HL-60/S4 treated with phorbol 12-myristate 13-acetate at 8.2 ng/mL for 4 days and 3 days (cell line): ENCODE data around the gene CLCA4.

Source experiments
- in situ Hi-C: fragments of 300-500 bp; cut with MboI; formaldehyde crosslinking; loops from 2 replicates; pipeline ENCODE4 v1.15.0; 2022; ENCODE audit warnings: low sequenced_read_pairs

CLCA4 gene

DNA sequence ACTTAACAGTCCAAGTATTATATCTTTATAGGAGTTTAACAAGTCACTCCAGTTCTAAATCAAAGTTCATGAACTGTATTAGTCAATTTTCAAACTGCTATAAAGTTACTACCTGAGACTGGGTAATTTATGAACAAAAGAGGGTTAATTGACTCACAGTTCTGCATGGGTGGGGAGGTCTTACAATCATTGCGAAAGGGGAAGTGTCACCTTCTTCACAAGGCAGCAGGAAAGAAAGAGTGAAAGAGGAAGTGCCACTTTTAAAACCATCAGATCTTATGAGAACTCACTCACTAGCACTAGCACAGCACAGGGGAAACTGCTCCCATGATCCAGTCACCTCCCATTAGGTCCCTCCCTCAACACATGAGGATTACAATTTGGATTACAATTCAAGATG is 70.0 kb downstream of the CLCA4 start:
- in situ Hi-C loops, result no loop called here

DNA sequence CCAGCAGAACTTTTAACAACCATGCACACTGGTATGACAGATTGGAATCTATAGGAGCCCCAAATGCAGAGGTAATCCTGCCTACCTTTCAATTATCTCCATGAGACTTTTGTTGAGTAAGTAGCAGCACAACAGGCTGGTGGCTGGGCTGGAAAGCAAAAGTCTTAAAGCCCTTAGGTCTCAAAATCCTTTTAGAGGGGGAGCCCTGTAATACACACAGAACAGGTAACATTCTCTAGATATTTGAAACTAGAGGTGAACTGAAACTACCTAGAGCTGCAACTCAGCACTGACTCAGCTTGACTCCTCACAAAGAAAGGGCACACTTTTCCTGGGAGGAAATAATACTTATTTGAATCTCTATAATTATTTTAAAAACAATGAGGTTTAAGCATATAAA is 71.5 kb downstream of the CLCA4 start:
- in situ Hi-C loops, result no loop called here

DNA sequence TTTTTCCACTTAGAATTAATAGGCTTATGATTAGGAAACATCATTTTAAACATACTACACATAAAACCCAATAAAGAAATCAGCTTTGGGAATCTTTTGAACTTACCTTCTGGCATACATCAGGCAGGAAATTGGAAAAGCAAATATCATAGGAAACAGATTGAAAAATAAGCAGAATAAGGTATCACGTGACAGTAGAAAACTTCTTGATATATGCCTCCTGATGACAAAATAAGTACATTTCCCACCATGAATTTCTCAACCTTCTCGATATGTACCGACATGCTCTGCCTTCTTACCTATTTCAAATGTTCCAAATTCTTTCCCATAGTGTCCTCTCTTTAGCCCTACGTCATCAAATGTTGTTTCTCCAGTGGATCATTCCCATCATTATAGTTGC is 72.4 kb downstream of the CLCA4 start:
- in situ Hi-C loops, result no loop called here

DNA sequence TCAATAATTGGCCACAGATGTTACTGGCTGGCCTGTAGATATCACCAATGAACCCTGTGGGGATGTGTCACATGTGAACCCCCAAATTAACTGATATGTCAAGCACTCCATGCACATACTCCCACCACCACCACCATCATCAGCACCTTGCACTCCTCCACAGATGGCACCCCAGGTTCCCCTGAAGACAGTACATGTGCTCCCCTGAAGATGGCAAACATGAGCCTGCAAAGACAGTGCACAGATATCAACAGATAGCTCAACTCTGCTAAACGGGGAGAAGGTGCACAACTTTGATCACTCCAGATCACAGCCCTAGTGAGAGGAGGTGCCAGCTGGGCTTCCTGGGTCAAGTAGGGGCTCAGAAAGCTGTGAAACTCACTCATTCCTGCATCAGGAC is 74.4 kb downstream of the CLCA4 start:
- in situ Hi-C loops, result no loop called here
